Hindlimb muscle (tissue), 1 donor: ENCODE results near the gene GRPEL1. TPM values are rescaled to one million over a fixed set of nuclear protein-coding genes. Genes with fewer than 3 reads are reported as not detected.
"Not testable (repeated sequence)": the region's sequence is repeated elsewhere in the genome, so short reads cannot be mapped to it uniquely, and the experiment has no call there.

ENCODE experiments used
- DNase-seq: peaks from one replicate; pipeline ENCODE4 v3.0.0-alpha.2; 2013
- polyA plus RNA-seq: library from polyadenylated mRNA; unstranded; fragments of 120-200 nt; gene quantifications from one replicate; pipeline ENCODE4 v1.2.1, GENCODE V29; 2013; ENCODE audit not compliant: insufficient read length

The GRPEL1 gene
- 25.5 TPM for polyA plus RNA-seq

GRCh38 chr4:7067452-7068278 is at the start of gene GRPEL1:
TSS of gene GRPEL1 (minus strand) at chr4:7068064. CDS start at chr4:7068032, 32 bp downstream.
- DNase-seq: peak; percentile 100

DNA sequence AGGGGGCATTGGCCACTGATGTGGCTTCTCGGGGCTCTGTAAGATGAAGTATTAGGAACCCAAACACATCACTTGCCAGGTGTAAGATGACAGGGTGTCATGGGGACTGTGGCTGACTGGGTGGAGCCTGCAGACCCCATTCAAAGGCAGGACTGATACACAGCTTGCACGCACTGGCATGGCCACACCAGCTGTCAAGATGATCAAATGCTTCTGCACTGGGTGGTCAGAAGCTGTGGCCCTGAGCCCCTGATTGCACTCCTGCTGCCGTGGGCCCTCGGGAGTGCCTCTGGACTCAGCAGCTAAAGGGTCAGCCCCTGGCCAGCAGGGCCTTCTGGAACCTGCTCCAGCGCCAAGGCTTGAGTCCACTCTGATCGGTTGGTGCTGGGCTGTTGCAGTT is 48.8 kb upstream of the GRPEL1 start:
- no peak for DNase-seq

GRCh38 chr4:7115557-7116340 is 47.9 kb upstream of the GRPEL1 start:
- DNase-seq: no peak

GRCh38 chr4:7112656-7113055 is 44.8 kb upstream of the GRPEL1 start:
- DNase-seq: no peak

DNA sequence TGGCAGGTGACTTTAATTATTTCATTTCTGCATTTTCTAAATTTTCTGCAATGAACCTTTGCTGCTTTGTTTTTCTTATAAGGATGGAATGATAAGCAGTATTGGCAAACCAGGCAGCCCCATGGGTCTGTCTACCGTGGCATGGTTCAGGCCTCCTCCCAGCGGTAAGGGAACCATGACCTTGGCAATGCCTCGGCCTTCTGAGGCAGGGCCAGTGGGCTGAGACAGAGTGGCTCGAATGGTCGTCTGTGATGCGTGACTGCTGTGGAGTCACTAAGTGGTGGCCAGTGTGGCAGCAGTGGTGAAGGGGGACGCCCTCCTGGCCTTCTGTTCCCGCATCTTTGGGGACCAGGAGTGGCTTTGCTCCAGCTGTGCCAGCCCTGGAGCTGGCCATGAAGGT is 43.6 kb upstream of the GRPEL1 start:
- DNase-seq: no peak

- DNase-seq: no peak
These were observed 42.7 kb upstream of the GRPEL1 start for GRCh38 chr4:7110546-7110945.

GRCh38 chr4:7109169-7109568 is 41.3 kb upstream of the GRPEL1 start:
- DNase-seq: no peak

DNA sequence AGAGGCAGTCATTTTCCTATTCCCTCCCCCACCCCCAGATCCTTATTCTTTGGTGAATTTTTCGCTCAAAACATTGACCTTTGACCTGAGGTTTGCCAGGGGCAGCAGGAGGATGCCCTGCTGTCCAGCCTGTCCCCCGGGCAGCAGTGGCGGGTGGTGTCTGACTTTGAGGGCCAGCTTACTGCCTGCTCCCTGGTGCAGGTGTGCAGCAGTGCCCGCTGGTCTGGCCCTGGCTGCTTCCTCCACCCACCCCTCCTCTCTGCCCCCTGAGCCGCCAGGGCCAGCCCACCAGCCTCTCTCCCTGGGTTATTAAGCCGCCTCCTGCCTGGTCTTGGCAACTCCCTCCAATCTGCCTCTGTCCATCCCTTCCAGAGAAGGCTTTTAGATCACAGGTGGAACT is 40.8 kb upstream of the GRPEL1 start:
- no peak for DNase-seq

DNA sequence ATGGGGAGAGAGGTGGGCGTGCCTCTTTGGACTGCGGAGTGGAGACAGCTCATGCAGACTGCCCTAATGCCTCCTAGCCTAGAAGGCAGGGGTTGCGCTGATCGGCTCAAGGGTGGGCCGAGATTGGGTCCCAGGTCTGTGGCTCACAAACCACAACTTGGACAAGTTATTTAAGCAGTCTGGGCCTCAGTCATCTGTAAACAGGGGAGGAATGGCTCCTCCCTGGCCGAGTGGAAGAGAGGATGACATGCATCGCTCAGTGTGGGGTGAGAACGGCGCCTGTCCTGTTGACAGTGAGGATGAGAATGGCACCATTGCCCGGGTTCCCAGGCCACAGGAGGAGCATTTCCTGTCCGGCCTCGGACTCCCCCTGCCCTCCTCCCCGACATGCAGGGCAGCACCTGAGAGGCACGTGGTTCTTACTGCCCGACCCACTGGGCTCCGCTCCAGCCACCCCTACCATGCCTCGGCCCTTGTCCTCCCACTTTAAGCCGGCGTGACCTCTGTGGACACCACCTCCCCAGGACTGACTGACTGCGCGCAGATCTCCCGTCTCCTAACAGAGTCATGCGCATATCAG is 40.3 kb upstream of the GRPEL1 start:
- DNase-seq: no peak

DNA sequence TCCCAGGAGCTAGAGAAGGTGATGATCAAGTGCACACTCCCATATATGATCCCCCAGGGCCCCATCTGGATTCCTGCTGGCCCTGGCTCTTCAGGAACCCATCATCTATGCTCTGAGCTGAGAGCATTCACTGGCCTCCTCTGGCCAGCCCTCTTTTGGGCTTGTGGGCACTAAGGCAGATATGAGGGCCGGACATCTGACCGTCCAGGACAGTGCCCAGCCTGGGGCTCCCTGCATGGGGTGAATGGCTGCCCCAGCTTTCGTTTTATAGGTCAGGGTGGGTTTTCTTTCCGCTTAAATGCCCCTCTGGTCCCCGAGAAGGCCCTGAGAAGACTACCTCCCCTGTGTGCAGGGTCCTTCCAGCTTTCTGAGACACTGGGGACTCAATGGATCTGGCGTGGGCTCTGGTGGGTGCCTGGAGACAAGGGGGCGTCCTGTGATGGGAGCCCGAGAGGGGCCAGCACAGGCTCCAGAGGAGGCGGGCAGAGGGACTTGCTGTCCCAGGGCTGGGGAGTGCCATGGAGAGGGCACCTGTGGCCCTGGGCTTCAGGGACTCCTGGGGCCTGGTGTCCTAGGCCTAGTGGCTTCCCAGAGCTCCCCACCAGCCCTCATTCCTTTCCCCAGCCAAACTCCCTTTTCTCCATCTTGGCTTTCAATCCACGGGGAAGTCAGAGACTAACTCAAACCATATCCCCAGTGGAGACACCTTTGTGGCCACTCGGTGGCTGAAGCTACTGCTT is 39.5 kb upstream of the GRPEL1 start:
- no peak for DNase-seq

- no peak for DNase-seq
These were observed 37.4 kb upstream of the GRPEL1 start for GRCh38 chr4:7105276-7105675.

GRCh38 chr4:7104366-7105031 is 36.6 kb upstream of the GRPEL1 start:
- DNase-seq: no peak

GRCh38 chr4:7103607-7104365 is 35.9 kb upstream of the GRPEL1 start:
- peak; percentile 71 for DNase-seq

DNA sequence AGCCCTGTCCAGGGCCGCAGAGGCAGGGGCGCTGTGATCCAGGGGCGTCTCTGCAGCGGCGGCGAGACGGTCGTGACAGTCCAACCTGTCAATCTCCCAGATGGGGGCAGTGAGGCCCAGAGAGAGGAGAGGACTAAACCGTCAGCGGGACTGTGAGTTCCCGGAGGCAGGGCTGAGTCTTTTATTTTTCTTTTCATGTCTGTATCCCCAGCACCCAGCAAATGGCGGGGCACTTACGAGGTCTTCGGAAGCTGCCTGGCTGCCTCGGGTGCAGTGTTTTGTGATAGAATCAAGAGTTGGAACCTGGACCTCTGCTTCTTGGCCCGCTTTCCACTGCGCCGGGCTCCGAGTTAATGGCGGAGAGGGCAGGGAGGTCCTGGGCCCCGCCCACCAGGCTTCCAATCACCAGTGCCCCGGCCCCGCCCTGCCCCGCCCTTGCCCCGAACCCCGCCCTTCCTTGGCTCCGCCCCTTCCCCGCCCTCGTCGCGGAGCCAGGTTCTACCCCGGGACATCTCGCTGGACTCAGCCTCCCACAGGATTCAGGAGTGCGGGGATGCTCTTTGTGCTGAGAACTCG is 35.3 kb upstream of the GRPEL1 start:
- DNase-seq: peak; percentile 59

- DNase-seq: not testable (repeated sequence)
These were observed 34.6 kb upstream of the GRPEL1 start for GRCh38 chr4:7102516-7102909.

DNA sequence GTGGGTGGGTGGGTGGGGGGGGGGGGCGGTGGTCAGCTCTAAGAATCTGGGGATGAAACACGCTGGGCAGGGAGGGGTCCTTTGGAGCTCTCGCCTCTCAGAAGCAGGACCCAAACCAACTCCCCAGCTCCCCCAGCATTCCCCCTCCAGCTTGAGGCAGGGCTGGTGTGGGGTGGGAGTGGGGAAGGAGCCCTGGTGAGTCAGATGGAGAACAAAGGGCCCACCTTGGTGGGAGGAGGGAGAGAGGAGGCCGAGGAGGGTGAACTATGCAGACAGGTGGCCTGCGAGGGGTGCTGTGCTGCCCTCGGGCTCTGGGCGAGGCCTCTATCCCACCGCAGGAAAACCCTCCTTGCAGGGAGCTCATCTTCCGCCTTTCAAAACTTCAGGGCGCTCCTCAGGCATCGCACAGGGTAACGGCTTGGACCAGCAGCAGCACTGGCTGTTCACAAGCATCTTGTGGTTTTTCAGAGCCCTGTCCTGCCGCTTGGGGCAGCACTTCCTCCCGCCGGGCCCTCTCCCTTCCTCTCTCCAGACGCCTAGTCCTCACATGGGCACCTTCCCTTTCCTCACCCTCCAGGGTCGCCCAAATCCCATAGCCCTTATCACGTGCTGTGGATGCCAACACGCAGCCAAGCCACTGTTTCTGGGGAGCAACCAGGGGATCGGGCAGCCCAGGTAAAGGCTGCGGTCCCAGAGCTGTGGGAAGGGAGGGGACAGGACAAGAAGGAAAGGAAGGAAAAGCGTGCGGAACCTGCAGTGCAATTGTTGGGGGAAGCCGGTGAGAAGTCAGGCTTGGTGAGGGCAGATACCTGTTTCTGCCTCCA is 34.0 kb upstream of the GRPEL1 start:
- DNase-seq: peak; percentile 38

GRCh38 chr4:7096236-7096635 is 28.4 kb upstream of the GRPEL1 start:
- DNase-seq: no peak

GRCh38 chr4:7095611-7096155 is 27.8 kb upstream of the GRPEL1 start:
- no peak for DNase-seq

DNA sequence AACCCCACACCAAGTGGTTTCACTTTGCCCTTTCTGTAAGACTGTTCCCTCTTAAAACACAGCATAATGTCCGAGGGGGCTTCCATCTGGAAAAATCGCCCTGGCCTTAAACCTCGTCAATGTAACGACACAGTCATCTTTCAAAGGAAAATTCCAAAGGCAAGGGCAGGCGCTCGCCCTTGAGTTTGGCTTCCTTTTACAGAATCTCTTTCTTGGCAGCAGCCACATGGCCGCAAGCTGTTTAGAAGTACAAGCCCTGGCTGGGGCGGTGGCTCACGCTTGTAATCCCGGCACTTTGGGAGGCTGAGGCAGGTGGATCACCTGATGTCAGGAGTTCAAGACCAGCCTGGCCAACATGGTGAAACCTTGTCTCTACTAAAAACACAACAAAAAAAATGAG is 27.1 kb upstream of the GRPEL1 start:
- DNase-seq: peak; percentile 37

- no peak for DNase-seq
These were observed 24.2 kb upstream of the GRPEL1 start for GRCh38 chr4:7092026-7092425.
